Middle frontal gyrus (tissue), 1 donor: ENCODE measurements around the gene SSTR5.

Source experiments
- DNase-seq: peaks from one replicate; pipeline ENCODE4 v3.0.0-alpha.2; 2015; ENCODE audit warnings: low spot score; ENCODE audit errors: extremely low spot score

Gene SSTR5

GRCh38 chr16:1039762-1040161 is 32.8 kb upstream of the SSTR5 start:
- DNase-seq = no peak

DNA sequence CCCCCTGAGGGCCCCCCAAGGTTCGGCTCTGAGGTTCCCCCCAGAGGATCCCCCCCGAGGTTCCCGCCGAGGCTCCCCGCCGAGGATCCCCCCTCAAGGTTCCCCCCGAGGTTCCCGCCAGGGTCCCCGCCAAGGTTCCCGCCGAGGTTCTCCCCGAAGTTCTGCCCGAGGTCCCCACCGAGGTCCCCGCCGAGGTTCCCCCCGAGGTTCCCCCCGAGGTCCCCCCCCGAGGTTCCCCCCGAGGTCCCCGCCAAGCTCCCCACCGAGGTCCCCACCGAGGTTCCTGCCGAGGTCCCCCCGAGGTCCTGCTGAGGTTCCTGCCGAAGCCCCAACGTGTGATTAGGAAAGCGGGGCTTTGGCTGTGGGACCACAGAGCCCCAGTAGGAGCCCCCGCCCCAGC is 32.2 kb upstream of the SSTR5 start:
- DNase-seq = no peak

DNA sequence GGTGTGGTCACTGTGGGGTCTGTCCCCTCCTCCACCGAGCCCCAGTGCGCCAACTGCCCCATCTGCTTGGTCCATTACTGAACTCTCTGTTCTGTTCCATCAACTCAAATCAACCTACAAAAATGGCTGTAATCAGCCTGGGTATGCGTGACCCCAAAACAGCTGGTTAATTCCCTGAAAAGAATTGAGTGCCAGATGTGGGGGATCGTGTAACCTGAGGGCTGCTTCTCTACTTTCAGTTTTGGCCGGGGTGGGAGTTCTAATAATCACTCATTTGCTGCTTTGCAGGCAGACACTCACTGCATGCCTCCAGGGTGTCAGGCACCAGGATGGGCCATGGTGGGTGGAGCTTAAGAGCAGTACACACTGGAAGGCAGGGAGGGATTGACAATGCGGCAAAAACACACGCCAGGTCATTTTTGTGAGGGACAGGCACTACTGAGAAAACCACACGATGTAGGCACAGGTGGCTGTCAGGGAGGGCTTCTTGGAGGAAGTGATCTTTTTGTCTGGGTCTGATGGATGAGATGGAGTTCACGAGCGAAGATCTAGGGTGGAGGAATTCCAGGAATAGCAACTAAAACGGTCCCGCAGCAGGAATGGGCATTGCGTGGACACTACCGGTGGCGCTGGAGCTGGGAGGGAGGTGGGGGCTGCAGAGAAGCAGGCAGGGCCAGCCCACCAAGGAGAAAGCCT is 30.4 kb upstream of the SSTR5 start:
- no peak for DNase-seq

DNA sequence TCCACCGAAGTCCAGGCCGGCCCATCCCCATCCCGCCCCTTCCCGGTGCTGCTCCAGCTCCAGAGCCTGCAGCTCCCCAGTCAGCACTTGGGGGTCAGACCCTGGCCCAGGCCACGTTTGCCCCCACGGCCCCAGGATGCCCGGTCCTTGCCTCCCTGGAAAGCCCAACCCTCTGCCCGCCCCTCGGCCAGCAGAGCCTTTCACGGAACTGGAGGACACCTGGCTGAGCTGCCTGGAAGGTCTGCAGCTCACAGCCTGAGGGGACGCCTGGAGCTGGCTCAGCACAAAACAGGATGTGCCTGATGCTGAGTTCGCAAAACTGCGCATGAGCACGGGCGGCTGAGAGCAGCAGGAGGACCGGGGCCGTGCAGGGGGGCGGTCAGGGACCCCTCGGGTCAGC is 29.7 kb upstream of the SSTR5 start:
- DNase-seq = no peak

DNA sequence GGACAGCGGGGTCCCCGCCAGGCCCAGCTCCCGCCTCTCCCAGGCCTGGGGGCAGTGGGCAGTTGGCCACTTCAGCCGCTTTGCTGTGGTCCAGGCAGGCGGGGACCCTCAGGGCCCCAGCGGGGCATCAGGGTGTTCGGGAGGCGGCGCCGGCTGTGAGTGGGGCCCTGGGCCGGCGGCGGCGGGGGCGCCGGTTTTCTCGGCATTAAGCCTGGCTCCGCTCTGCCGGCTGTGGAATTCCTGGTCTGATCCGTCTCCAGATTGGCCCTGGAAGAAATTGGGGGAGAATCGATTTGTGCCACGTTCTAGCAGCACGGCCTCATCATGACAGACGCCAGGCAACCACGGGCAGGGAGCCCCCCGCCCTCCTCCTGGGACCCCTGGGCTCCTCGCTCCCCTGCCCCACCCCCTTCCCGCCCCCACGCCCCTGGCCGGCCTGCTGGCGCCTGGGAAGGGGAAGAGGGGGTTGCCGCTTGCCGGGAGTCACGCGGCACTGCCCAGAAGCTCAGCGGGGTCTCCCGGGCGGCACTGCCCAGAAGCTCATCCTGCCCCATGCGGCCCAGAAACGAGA is 28.6 kb upstream of the SSTR5 start:
- no peak for DNase-seq

DNA sequence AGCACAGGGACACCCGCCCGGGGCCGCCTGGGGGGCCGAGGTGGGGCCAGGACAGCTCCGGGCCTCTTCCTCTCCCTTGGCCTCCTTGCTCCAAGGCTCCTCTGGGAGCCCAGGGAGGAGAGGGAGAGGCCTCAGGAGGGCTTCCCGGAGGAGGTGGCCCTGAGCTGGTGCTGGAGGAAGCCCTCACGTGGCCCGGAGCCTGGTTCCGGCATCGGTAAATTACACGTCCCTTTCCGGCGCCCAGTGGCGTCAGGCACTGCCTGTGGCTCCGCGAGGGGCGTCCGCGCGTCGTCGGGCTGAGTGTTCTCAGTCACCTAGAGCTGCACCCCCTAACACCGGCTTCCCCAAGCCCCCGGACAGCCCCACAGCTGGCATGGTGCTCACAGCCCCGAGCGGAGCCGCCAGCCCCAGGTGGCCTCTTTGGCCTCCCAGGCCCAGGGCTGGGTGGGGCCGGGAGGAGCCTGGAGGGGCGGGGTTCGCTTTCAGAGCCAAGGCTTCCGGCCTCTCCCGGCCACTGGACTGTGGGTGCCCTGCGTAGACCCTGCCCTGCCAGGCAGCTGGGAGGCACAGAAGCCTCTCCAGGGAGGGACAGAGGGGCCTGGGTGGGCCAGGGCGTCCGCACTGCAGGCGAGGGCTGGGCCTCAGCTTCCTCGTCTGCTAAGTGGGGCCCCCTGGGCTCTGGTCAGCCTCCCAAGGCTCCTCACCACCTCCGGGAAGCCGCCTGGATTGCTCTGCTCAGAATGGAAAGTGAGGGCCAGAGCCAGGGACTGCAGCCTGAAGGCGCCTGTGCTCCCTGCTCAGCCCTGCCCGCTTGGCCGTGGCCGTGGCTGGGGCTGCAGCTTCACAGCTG is 27.9 kb upstream of the SSTR5 start:
- no peak for DNase-seq

DNA sequence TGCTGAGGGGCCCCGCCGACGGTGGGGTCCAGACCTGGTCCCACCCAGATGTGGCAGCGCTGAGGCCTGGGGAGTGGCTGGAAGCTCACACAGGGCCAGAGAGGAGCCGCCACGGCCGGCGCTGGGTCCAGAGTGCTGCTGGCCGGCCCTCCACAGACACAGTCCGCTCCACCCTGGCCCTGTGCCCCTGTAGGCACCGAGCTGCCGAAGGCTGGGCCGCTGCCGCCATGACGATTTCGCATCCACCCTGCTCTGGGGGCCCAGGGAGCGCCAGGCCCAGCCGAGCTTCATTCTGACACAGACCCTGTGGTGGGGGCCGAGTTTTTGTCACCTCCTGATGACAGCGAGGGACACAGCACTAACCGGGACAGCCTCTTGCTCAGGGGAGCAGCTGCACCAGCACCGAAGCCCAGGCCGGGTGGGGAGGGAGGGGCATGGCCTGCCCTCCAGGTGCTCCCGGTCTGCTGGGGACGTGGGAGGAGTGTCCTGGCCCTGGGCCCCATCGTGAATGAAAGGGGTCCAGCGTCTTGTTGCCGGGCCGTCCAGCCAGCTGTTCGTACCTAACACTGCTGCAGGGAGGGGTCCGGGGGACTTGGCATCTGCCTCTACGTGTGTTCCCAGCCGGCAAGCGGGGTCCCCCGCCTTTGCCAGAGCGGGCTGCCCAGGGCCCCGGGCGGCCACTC is 27.1 kb upstream of the SSTR5 start:
- DNase-seq = no peak

GRCh38 chr16:1045993-1046911 is 26.3 kb upstream of the SSTR5 start:
- peak; percentile 62 for DNase-seq

- DNase-seq = no peak
Observed at GRCh38 chr16:1047123-1047522, 25.4 kb upstream of the SSTR5 start.

- DNase-seq = no peak
Observed at GRCh38 chr16:1047801-1048200, 24.7 kb upstream of the SSTR5 start.

DNA sequence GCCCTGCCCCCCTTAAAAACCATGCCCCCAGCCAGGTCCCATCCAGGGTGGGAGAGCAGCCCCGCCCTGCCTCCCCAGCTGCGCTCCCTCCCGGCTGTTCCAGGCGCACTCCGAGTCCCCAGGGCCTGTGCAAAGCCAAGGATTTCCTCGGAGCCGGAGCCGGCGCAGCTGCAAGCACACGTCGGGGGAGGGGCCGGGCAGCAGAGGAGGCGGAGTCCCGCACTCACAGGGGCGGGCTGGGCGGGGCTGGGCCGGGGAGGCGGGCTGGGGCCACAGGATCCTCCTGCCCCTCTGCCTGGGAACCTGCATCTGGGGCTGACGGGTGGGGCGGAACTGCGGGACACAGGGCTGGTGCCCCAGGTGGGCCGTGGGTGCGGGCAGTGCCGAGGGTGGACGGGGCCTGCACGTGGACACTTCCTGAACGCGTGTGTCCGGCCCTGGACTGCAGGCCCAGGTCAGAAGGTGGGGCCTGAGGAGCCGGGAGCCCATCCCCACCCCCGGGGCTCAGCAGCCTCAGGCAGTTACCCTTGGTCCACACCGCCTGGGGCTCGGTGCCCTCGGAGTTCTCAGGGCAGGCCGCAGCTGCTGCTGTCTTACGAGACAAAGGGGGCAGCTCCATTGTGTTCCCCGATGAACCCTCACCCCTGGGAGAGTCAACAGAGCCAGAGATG is 24.0 kb upstream of the SSTR5 start:
- peak; percentile 52 for DNase-seq

DNA sequence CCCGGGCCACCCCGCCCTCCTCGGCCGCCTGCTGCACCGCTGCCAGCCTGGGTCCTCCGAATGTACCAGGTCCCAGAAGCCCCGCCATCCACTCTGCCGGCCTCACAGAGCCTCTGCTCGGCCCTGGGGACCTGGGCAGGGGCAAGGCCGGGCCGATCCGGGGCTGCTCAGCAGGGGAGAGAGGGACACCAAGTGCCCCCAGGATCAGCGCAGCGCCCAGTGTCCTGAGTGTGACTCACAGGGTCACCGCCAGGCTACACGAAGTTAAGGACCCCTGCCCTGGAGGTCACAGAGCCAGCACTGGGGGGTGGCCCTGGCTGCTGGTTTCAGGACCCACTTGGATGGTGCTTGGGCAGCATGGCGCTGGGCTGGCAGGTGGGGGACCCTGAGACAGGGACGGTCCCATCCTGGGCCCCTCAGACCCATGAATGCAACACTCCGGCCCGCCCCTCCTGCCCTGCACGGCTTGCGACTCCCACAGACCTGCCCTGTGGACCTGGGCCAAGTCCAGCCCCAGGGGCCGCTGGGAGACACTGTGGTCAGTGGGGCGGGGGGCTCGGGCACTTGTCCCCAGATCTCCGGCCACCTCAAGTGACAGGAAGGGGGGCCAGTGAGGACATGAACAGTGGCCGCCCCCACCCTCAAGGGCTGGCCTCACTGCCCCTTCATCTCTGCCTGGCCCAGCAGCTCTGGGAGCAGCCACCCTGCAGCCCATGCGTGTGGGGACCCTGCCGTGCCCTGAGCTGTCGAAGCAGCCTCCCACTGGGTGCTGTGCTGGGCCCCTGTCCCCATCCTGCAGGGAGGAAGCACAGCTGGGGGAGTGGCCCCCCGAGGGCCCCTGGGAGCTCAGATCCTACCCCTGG is 23.2 kb upstream of the SSTR5 start:
- DNase-seq = no peak

GRCh38 chr16:1049976-1050247 is 22.6 kb upstream of the SSTR5 start:
- no peak for DNase-seq

GRCh38 chr16:1050516-1050915 is 22.0 kb upstream of the SSTR5 start:
- no peak for DNase-seq

DNA sequence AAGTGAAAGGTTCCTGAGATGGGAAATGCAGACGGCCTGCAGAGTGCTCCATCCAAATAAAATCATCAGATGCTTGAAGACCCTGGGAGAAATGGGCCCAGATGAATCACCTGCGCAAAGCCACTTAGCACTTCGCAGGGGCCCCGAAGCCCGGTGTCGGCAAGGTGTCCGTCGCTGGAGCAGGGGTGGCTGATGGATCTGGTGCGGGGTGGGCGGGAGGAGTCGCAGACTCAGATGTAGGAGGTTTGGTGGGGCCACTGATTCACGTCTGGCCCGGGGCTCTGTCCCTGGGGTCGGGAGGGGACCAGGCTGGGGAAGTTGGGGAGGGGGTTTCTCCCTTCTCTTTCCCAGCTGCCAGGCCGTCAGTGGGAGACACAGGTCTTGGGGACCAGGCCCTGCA is 21.6 kb upstream of the SSTR5 start:
- no peak for DNase-seq

DNA sequence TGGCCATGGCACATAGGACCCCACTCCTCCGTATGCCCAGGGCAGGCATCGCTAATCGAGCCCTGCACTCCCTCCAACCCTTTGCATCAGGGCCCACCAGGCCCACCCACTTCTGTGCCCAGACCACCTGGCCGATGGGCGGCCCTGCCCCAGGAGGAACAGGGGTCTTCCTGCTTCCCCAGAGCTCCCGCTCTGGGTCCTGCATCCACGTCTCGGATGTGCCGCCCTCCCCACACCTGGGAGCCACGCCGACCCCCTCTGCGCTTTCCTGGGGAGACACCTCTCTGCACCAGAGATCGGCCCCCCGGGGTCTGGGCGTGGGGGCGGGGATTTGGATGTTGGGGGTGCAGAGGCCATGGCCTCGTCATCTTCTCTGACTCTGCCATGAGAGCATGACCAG is 21.1 kb upstream of the SSTR5 start:
- no peak for DNase-seq

GRCh38 chr16:1052721-1053120 is 19.8 kb upstream of the SSTR5 start:
- no peak for DNase-seq

DNA sequence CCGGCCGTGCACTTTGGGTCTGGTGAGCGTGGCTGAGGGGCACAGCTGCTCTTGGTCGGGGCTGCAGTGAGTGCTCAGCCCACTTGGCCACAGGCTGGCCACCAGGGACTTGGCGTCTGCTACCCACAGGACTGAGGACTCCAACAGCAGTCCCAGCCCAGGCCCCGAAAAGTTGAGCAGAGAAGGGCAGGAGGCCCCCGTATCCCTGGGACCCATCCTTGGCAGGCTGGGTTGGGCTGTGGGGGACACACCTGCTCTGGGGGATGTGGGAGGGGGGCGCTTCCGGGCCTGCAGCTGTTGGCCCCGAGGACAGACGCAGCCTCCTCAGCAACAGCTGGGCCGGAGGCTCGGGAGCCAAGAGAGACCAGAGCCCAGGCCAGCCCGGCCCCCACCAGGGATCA is 19.4 kb upstream of the SSTR5 start:
- no peak for DNase-seq

DNA sequence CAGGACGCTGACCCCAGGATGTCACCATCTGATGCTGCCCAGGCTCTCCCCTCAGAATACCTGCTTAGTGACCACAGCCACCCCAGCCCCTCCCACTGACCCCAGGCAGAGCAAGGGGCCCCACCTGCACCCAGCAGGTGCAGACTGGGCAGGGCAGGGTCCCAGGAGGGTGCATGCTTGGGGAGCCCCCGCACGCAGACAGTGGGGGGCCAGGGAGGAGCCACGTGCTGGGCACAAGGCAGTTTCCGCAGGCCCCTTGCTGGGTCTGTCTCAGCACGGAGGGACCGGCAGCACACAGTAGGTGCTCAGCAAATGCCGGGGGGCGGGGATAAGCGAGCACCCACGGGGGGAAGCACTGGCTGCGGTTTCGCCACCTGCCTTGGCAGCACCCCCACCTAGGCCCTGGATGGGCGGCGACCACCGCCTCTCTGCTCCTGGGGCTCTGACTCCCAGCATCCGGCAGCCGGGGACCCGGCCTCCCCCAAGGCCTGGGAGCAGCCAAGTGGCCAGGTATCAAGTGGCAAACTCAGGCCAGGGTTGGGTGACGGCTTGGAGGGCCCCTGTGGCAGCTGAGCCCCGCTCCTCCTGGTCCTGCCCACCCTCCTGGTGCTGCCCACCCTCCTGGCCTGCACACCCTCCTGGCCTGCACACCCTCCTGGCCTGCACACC is 18.7 kb upstream of the SSTR5 start:
- no peak for DNase-seq
